Activated B cell treated with CpG ODN at 0.5 μM for 24 hours (primary cell): ENCODE results near the gene SYNE1. TPM values are rescaled to one million over a fixed set of nuclear protein-coding genes. Genes with fewer than 3 reads are reported as not detected.

Experiments
- ATAC-seq: fragments of 200-7000 bp; cut with Tn5 transposase; one replicate; pipeline ENCODE4 v1.10.0; 2021; ENCODE audit warnings: low read depth, mild to moderate bottlenecking, moderate library complexity
- CTCF ChIA-PET: fragments of 350-600 bp; sonication (Branson Sonifier 250); formaldehyde crosslinking; loops from one replicate; lab custom pipeline; 2021; ENCODE audit warnings: antibody characterized with exemption; lab: Charles Lee
- POLR2A ChIA-PET: fragments of 350-600 bp; sonication (Branson Sonifier 250); formaldehyde crosslinking; loops from one replicate; lab custom pipeline; 2021; ENCODE audit warnings: antibody characterized with exemption; lab: Charles Lee
- DNase-seq: peaks from one replicate; pipeline ENCODE4 v3.0.0; 2022
- H3K27ac Mint-ChIP-seq: one replicate; pipeline ENCODE4 v1.8.0; 2020; ENCODE audit warnings: mixed read lengths
- H3K27me3 Mint-ChIP-seq: one replicate; pipeline ENCODE4 v1.8.0; 2021; ENCODE audit warnings: mixed read lengths
- H3K36me3 Mint-ChIP-seq: one replicate; pipeline ENCODE4 v1.8.0; 2021; ENCODE audit warnings: low read depth, mixed read lengths
- H3K4me1 Mint-ChIP-seq: one replicate; pipeline ENCODE4 v1.8.0; 2021; ENCODE audit warnings: mixed read lengths
- H3K4me3 Mint-ChIP-seq: one replicate; pipeline ENCODE4 v1.8.0; 2020; ENCODE audit warnings: mild to moderate bottlenecking, mixed read lengths
- H3K9me3 Mint-ChIP-seq: one replicate; pipeline ENCODE4 v1.8.0; 2020; ENCODE audit warnings: mixed read lengths
- intact Hi-C: fragments of 100-400 bp; cut with micrococcal nuclease; formaldehyde crosslinking; loops from one replicate; pipeline ENCODE4 v1.15.1; 2024
- total RNA-seq: library from RNA; stranded (reverse); gene quantifications from 2 replicates; pipeline ENCODE4 v1.2.3, GENCODE V29; 2022
- TF ChIP-seq, protein P1 (sequence below): fragments of 200-600 bp; IDR thresholded peaks from one replicate; pipeline ENCODE4 v1.8.0; 2022; ENCODE audit warnings: antibody characterized with exemption, mild to moderate bottlenecking

The SYNE1 gene
- total RNA-seq, 1 donor from 2014 or later = 74.9 TPM

DNA sequence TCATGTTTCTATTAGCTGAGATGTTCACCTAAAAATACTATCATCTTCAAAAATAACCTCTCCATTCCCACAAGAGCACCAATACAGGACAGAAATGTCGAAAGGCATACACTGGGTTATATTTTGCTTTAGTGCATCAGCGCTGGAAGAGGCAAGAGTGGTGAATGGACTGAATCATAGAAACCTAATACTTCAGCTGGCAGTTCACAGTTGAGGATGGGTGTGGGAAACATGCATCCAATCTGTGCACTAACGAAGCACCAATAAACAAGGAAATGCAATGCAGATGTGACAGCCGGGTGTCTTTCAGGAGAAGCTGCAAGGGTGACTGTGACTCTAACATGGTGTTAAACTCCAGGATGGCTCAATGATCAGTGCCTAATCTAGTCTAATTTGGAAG is 463.8 kb downstream of the SYNE1 start:
- ATAC-seq = no peak
- peak overlapping the region; percentile 10 for H3K27ac Mint-ChIP-seq
- ChIA-PET POLR2A (no interaction called here), CTCF (interaction anchor here (0.7 kb wide), 1 partner anchor 55 kb away, joined by 3 read pairs; no protein-coding TSS in a partner anchor)
- intact Hi-C loops = loop anchor here (5.0 kb wide), 1 partner anchor 471 kb away; no protein-coding TSS in a partner anchor
- H3K9me3 Mint-ChIP-seq = peaks cover 11% of the 10 kb centered on the region
- no peak for DNase-seq
- H3K4me1 Mint-ChIP-seq = peaks cover 23% of the 10 kb centered on the region
- TF ChIP-seq, protein P1, sequence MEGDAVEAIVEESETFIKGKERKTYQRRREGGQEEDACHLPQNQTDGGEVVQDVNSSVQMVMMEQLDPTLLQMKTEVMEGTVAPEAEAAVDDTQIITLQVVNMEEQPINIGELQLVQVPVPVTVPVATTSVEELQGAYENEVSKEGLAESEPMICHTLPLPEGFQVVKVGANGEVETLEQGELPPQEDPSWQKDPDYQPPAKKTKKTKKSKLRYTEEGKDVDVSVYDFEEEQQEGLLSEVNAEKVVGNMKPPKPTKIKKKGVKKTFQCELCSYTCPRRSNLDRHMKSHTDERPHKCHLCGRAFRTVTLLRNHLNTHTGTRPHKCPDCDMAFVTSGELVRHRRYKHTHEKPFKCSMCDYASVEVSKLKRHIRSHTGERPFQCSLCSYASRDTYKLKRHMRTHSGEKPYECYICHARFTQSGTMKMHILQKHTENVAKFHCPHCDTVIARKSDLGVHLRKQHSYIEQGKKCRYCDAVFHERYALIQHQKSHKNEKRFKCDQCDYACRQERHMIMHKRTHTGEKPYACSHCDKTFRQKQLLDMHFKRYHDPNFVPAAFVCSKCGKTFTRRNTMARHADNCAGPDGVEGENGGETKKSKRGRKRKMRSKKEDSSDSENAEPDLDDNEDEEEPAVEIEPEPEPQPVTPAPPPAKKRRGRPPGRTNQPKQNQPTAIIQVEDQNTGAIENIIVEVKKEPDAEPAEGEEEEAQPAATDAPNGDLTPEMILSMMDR = no peak
- H3K36me3 Mint-ChIP-seq = peaks cover 69% of the 10 kb centered on the region
- H3K27me3 Mint-ChIP-seq = no peaks in the 10 kb centered on the region
- no peak overlapping the region for H3K4me3 Mint-ChIP-seq

GRCh38 chr6:152170702-152171667 is 466.2 kb downstream of the SYNE1 start:
- peak overlapping the region; percentile 61 for H3K4me3 Mint-ChIP-seq
- no peak for DNase-seq
- peaks cover 38% of the 10 kb centered on the region for H3K4me1 Mint-ChIP-seq
- peak overlapping the region; percentile 93 for H3K27ac Mint-ChIP-seq
- TF ChIP-seq, protein P1 = no peak
- peak; percentile 81 for ATAC-seq
- no peaks in the 10 kb centered on the region for H3K27me3 Mint-ChIP-seq
- CTCF ChIA-PET = interaction anchor here (1.1 kb wide), 2 partner anchors 406 to 480 kb away, joined by 3 to 4 read pairs; no protein-coding TSS in a partner anchor
- intact Hi-C loops = loop anchor here (1.0 to 5.0 kb wide), 3 partner anchors 11 to 469 kb away; no protein-coding TSS in a partner anchor
- H3K9me3 Mint-ChIP-seq = peaks cover 11% of the 10 kb centered on the region
- POLR2A ChIA-PET = interaction anchor here (0.6 to 3.8 kb wide), 4 partner anchors 11 to 413 kb away, joined by 3 to 26 read pairs (median 5); no protein-coding TSS in a partner anchor
- peaks cover 72% of the 10 kb centered on the region for H3K36me3 Mint-ChIP-seq

GRCh38 chr6:152170313-152170701 is 466.9 kb downstream of the SYNE1 start:
- ATAC-seq (no peak), DNase-seq (no peak)
- H3K27me3 Mint-ChIP-seq = no peaks in the 10 kb centered on the region
- peaks cover 70% of the 10 kb centered on the region for H3K36me3 Mint-ChIP-seq
- H3K9me3 Mint-ChIP-seq = peaks cover 11% of the 10 kb centered on the region
- H3K27ac Mint-ChIP-seq = peak overlapping the region; percentile 93
- peaks cover 38% of the 10 kb centered on the region for H3K4me1 Mint-ChIP-seq
- H3K4me3 Mint-ChIP-seq = peak overlapping the region; percentile 25
- POLR2A ChIA-PET = interaction anchor here (0.6 to 3.8 kb wide), 3 partner anchors 14 to 412 kb away, joined by 3 to 26 read pairs (median 5); no protein-coding TSS in a partner anchor
- TF ChIP-seq, protein P1 = no peak
- CTCF ChIA-PET = interaction anchor here (1.1 kb wide), 2 partner anchors 405 to 479 kb away, joined by 3 to 4 read pairs; no protein-coding TSS in a partner anchor
- intact Hi-C loops = loop anchor here (1.0 to 5.0 kb wide), 2 partner anchors 10 to 468 kb away; no protein-coding TSS in a partner anchor

GRCh38 chr6:152167641-152168603 is 469.2 kb downstream of the SYNE1 start:
- H3K4me1 Mint-ChIP-seq = peaks cover 38% of the 10 kb centered on the region
- peak overlapping the region; percentile 74 for H3K27ac Mint-ChIP-seq
- ChIA-PET POLR2A (interaction anchor here (0.9 to 1.8 kb wide), 4 partner anchors 8 to 134 kb away, joined by 3 to 7 read pairs (median 4); no protein-coding TSS in a partner anchor), CTCF (no interaction called here)
- H3K27me3 Mint-ChIP-seq = no peaks in the 10 kb centered on the region
- no peak for ATAC-seq
- TF ChIP-seq, protein P1 = no peak
- intact Hi-C loops = loop anchor here (5.0 kb wide), 1 partner anchor 716 kb away; the partner anchor contains the start of gene RMND1
- no peak for DNase-seq
- H3K36me3 Mint-ChIP-seq = peaks cover 73% of the 10 kb centered on the region
- peaks cover 11% of the 10 kb centered on the region for H3K9me3 Mint-ChIP-seq
- H3K4me3 Mint-ChIP-seq = peak overlapping the region; percentile 37
